Ishikawa (cell line): ENCODE results near the gene SYNDIG1.

ENCODE experiments used
- CEBPB ChIP-seq: IDR thresholded peaks from 2 replicates; pipeline ENCODE4 v1.6.1; 2012
- CREB1 ChIP-seq: IDR thresholded peaks from 2 replicates; pipeline ENCODE4 v1.6.1; 2012; ENCODE audit warnings: low read depth
- EGR1 ChIP-seq: IDR thresholded peaks from 2 replicates; pipeline ENCODE4 v1.6.1; 2012
- EP300 ChIP-seq: IDR thresholded peaks from 2 replicates; pipeline ENCODE4 v1.6.1; 2012; ENCODE audit warnings: borderline replicate concordance
- FOXM1 ChIP-seq: IDR thresholded peaks from 2 replicates; pipeline ENCODE4 v1.6.1; 2012; ENCODE audit warnings: low read depth, borderline replicate concordance
- MAX ChIP-seq: IDR thresholded peaks from 2 replicates; pipeline ENCODE4 v1.6.1; 2012
- NFIC ChIP-seq: IDR thresholded peaks from 2 replicates; pipeline ENCODE4 v1.6.1; 2012
- RAD21 ChIP-seq: IDR thresholded peaks from 2 replicates; pipeline ENCODE4 v1.6.1; 2012; ENCODE audit warnings: low read depth
- REST ChIP-seq: IDR thresholded peaks from 2 replicates; pipeline ENCODE4 v1.6.1; 2012; ENCODE audit warnings: low read depth, mild to moderate bottlenecking
- TAF1 ChIP-seq: IDR thresholded peaks from 2 replicates; pipeline ENCODE4 v1.6.1; 2012; ENCODE audit warnings: low read depth, mild to moderate bottlenecking
- TCF12 ChIP-seq: IDR thresholded peaks from 2 replicates; pipeline ENCODE4 v1.6.1; 2012; ENCODE audit warnings: low read depth
- TEAD4 ChIP-seq: IDR thresholded peaks from 2 replicates; pipeline ENCODE4 v1.6.1; 2012
- USF1 ChIP-seq: IDR thresholded peaks from 2 replicates; pipeline ENCODE4 v1.6.1; 2012
- YY1 ChIP-seq: IDR thresholded peaks from 2 replicates; pipeline ENCODE4 v1.6.1; 2012; ENCODE audit warnings: low read depth
- ZBTB7A ChIP-seq: IDR thresholded peaks from 2 replicates; pipeline ENCODE4 v1.6.1; 2012; ENCODE audit warnings: low read depth

Gene SYNDIG1

GRCh38 chr20:24665196-24665595 lies 195.8 kb downstream of the SYNDIG1 start:
- no peak for TF ChIP-seq FOXM1
- TF ChIP-seq CREB1 = no peak
- no peak for TF ChIP-seq MAX
- TF ChIP-seq TAF1 = no peak
- no peak for TF ChIP-seq YY1
- TF ChIP-seq TEAD4 = no peak
- TF ChIP-seq NFIC = no peak
- no peak for TF ChIP-seq EP300
- TF ChIP-seq TCF12 = no peak
- no peak for TF ChIP-seq CEBPB

- TF ChIP-seq TAF1 = no peak
- TF ChIP-seq USF1 = no peak
- TF ChIP-seq TEAD4 = no peak
- no peak for TF ChIP-seq NFIC
Observed at GRCh38 chr20:24665741-24666191, 196.3 kb downstream of the SYNDIG1 start.

- TF ChIP-seq EGR1 (no peak), FOXM1 (no peak), CREB1 (no peak), MAX (no peak), YY1 (no peak), USF1 (no peak), CEBPB (no peak), RAD21 (no peak), TEAD4 (no peak), NFIC (no peak), EP300 (no peak), REST (no peak)
Observed at GRCh38 chr20:24667689-24668383, 198.4 kb downstream of the SYNDIG1 start.

GRCh38 chr20:24668384-24668702 lies 198.9 kb downstream of the SYNDIG1 start:
- TF ChIP-seq USF1 (no peak), EP300 (no peak), RAD21 (no peak), MAX (no peak), ZBTB7A (no peak), FOXM1 (no peak), CEBPB (no peak), YY1 (no peak), REST (no peak), TEAD4 (no peak), TCF12 (no peak), EGR1 (no peak), CREB1 (no peak), NFIC (no peak), TAF1 (no peak)

GRCh38 chr20:24668791-24669190 lies 199.4 kb downstream of the SYNDIG1 start:
- TF ChIP-seq ZBTB7A (no peak), EP300 (no peak), RAD21 (no peak), CEBPB (no peak), MAX (no peak), NFIC (no peak), USF1 (no peak), TAF1 (no peak), FOXM1 (no peak), REST (no peak), TEAD4 (no peak), TCF12 (no peak), CREB1 (no peak)
